Measurements from ENCODE around the gene MAOA. TPM values are rescaled to one million over a fixed set of nuclear protein-coding genes. Genes with fewer than 3 reads are reported as not detected.

The MAOA gene
- total and polyA plus RNA-seq, 2 of the 13 experiments (the other 11 are each of a cell fraction or from before 2014, with no cell fraction given): 13.4 to 14.7 TPM

GRCh38 chrX:43663173-43663572 is 7.1 kb downstream of the MAOA start:
- TF ChIP-seq ZFP62 (CRISPR knock-in tag; IDR thresholded peaks at IDR 0.05) (no peak), AFF4 (CRISPR knock-in tag; IDR thresholded peaks at IDR 0.05) (no peak), TCF7 (IDR thresholded peaks at IDR 0.05; ENCODE audit: low read depth) (no peak), MZF1 (CRISPR knock-in tag; IDR thresholded peaks at IDR 0.05; ENCODE audit: borderline replicate concordance) (no peak), PHF20 (CRISPR knock-in tag; IDR thresholded peaks at IDR 0.05) (no peak)
- ATAC-seq (no peak), FAIRE-seq (no peak), DNase-seq (ENCODE audit: low spot score) (no peak)
- no peaks in the 10 kb centered on the region for H3K27me3 ChIP-seq (ENCODE audit: control insufficient read depth in 1 of 2, insufficient read depth in 2 of 2, low read length in 2 of 2)
- ChIA-PET POLR2A (no interaction called here), CTCF (ENCODE audit: low intra/inter-chr PET ratio, low total read pairs) (no interaction called here)
- H2AFZ ChIP-seq (ENCODE audit: low read length): no peak overlapping the region
- H3K9ac ChIP-seq (ENCODE audit: insufficient read depth, low read depth, low read length): no peak overlapping the region
- no peaks in the 10 kb centered on the region for H3K36me3 ChIP-seq (replicated peaks in 1 of 2; ENCODE audit: control insufficient read depth in 1 of 2, insufficient read depth in 2 of 2, low read length in 2 of 2)
- no peak overlapping the region for H3K4me3 ChIP-seq (replicated peaks in 1 of 3; ENCODE audit: insufficient read depth in 1 of 3, low read depth in 2 of 3, low read length in 3 of 3)
- H4K20me1 ChIP-seq (ENCODE audit: insufficient read depth, low read length): no peaks in the 10 kb centered on the region
- intact Hi-C loops (cut with micrococcal nuclease; ENCODE audit: unreplicated experiment) (no loop called here), in situ Hi-C loops (cut with HindIII; ENCODE audit: extremely low pct_ligation_motif_present, low pct_unique_long_range_greater_than_20kb) (no loop called here)
- no peaks in the 10 kb centered on the region for H3K9me3 ChIP-seq (ENCODE audit: low read length)
- peaks cover 23% of the 10 kb centered on the region for H3K4me1 ChIP-seq (ENCODE audit: insufficient read depth, low read length)
- H3K27ac ChIP-seq (ENCODE audit: extremely low read length, insufficient read depth, low read length): no peak overlapping the region
- peaks cover 2% of the 10 kb centered on the region for H3K79me2 ChIP-seq (ENCODE audit: insufficient read depth, low read length)
- no TSS peak for BruUV-seq (replicated peaks)
- H3K4me2 ChIP-seq (ENCODE audit: low read depth, low read length): no peak overlapping the region
- whole genome bisulfite sequencing (ENCODE audit: low lambda C conversion rate): 86% methylated on average over 1 of the region's 1 CpG

- DNase-seq (ENCODE audit: low spot score): no peak
- ChIA-PET POLR2A (no interaction called here), CTCF (ENCODE audit: low intra/inter-chr PET ratio, low total read pairs) (no interaction called here)
- no peak overlapping the region for H3K4me3 ChIP-seq (replicated peaks in 1 of 3; ENCODE audit: insufficient read depth in 1 of 3, low read depth in 2 of 3, low read length in 3 of 3)
- no peaks in the 10 kb centered on the region for H3K27me3 ChIP-seq (ENCODE audit: control insufficient read depth in 1 of 2, insufficient read depth in 2 of 2, low read length in 2 of 2)
- 69% methylated on average over 3 of the region's 3 CpGs for WGBS (ENCODE audit: low lambda C conversion rate)
- intact Hi-C loops (cut with micrococcal nuclease; ENCODE audit: unreplicated experiment) (no loop called here), in situ Hi-C loops (cut with HindIII; ENCODE audit: extremely low pct_ligation_motif_present, low pct_unique_long_range_greater_than_20kb) (no loop called here)
- no TSS peak for BruUV-seq (replicated peaks)
- no peak for FAIRE-seq
- no peak overlapping the region for H3K9ac ChIP-seq (ENCODE audit: insufficient read depth, low read depth, low read length)
- H3K9me3 ChIP-seq (ENCODE audit: low read length): no peaks in the 10 kb centered on the region
- no peak overlapping the region for H3K4me2 ChIP-seq (ENCODE audit: low read depth, low read length)
- no peaks in the 10 kb centered on the region for H3K36me3 ChIP-seq (replicated peaks in 1 of 2; ENCODE audit: control insufficient read depth in 1 of 2, insufficient read depth in 2 of 2, low read length in 2 of 2)
- no peak overlapping the region for H2AFZ ChIP-seq (ENCODE audit: low read length)
- ATAC-seq: no peak
- peaks cover 23% of the 10 kb centered on the region for H3K4me1 ChIP-seq (ENCODE audit: insufficient read depth, low read length)
- H4K20me1 ChIP-seq (ENCODE audit: insufficient read depth, low read length): no peaks in the 10 kb centered on the region
- TF ChIP-seq KMT2B (CRISPR knock-in tag; IDR thresholded peaks at IDR 0.05) (no peak), ZNF256 (CRISPR knock-in tag; conservative IDR thresholded peaks at IDR 0.05) (no peak), ZNF780A (CRISPR knock-in tag; IDR thresholded peaks at IDR 0.05) (no peak), ZNF792 (CRISPR knock-in tag; IDR thresholded peaks at IDR 0.05) (no peak), TERF1 (CRISPR knock-in tag; IDR thresholded peaks at IDR 0.05) (no peak)
- H3K79me2 ChIP-seq (ENCODE audit: insufficient read depth, low read length): peaks cover 2% of the 10 kb centered on the region
- H3K27ac ChIP-seq (ENCODE audit: extremely low read length, insufficient read depth, low read length): no peak overlapping the region
Measured at GRCh38 chrX:43664258-43664657, 8.2 kb downstream of the MAOA start.
